IMR-90 (cell line): ENCODE measurements around the gene C5orf24. TPM values are rescaled to one million over a fixed set of nuclear protein-coding genes. Genes with fewer than 3 reads are reported as not detected.

Experiments used
- ATAC-seq: fragments of 200-7000 bp; cut with Tn5 transposase; 2 replicates; pipeline ENCODE4 v1.9.1; 2020; ENCODE audit warnings: low read depth, mild to moderate bottlenecking, moderate library complexity
- BruUV-seq: library from RNA; stranded (reverse); fragments of 400-500 nt; replicated peaks from 2 replicates; lab custom pipeline; 2021; lab: Mats Ljungman, UMichigan
- CTCF ChIA-PET: fragments of 300-600 bp; formaldehyde crosslinking; extraction: SDS; loops from one replicate; lab custom pipeline; 2021; ENCODE audit warnings: antibody characterized with exemption; lab: Yijun Ruan, JAX
- POLR2A ChIA-PET: fragments of 300-600 bp; sonication (Branson Sonifier 250); formaldehyde crosslinking; loops from one replicate; lab custom pipeline; 2022; ENCODE audit warnings: antibody characterized with exemption; ENCODE audit not compliant: unreplicated experiment; lab: Charles Lee
- DNase-seq: peaks from one replicate; pipeline ENCODE4 v3.0.0; 2013
- H2AFZ ChIP-seq: replicated peaks from 2 replicates; pipeline ENCODE3; 2013; ENCODE audit warnings: low read length, mild to moderate bottlenecking; ENCODE audit not compliant: poor library complexity
- H2AK5ac ChIP-seq: 2 replicates; pipeline ENCODE4 v1.6.1; 2013; ENCODE audit warnings: low read depth, low read length, inconsistent platforms
- H2AK9ac ChIP-seq: replicated peaks from 2 replicates; pipeline ENCODE3; 2013; ENCODE audit warnings: mild to moderate bottlenecking, low read depth, low read length, moderate library complexity; ENCODE audit not compliant: poor library complexity
- H2BK120ac ChIP-seq: 2 replicates; pipeline ENCODE4 v1.6.1; 2013; ENCODE audit warnings: low read depth, low read length, inconsistent platforms
- H2BK15ac ChIP-seq: 3 replicates; pipeline ENCODE4 v1.6.1; 2013; ENCODE audit warnings: low read depth, low read length, inconsistent platforms
- H2BK20ac ChIP-seq: 2 replicates; pipeline ENCODE4 v1.6.1; 2013; ENCODE audit warnings: low read depth, mild to moderate bottlenecking, inconsistent platforms, low read length, moderate library complexity
- H2BK5ac ChIP-seq: 2 replicates; pipeline ENCODE4 v1.6.1; 2013; ENCODE audit warnings: mild to moderate bottlenecking, low read depth, low read length, inconsistent platforms; ENCODE audit not compliant: poor library complexity, severe bottlenecking
- H3K14ac ChIP-seq: replicated peaks from 2 replicates; pipeline ENCODE4 v1.6.1; 2013; ENCODE audit warnings: low read depth, low read length, inconsistent platforms
- H3K18ac ChIP-seq: 2 replicates; pipeline ENCODE4 v1.6.1; 2013; ENCODE audit warnings: low read depth, low read length, control low read depth
- H3K23ac ChIP-seq: 2 replicates; pipeline ENCODE4 v1.6.1; 2013; ENCODE audit warnings: low read depth, low read length, inconsistent platforms
- H3K27ac ChIP-seq: 2 replicates; pipeline ENCODE4 v1.5.1; 2013; ENCODE audit warnings: mild to moderate bottlenecking, control low read depth, low read length; ENCODE audit not compliant: insufficient read depth
- H3K27me3 ChIP-seq: 2 replicates; pipeline ENCODE4 v1.6.1; 2013; ENCODE audit warnings: low read length; ENCODE audit not compliant: control insufficient read depth, insufficient read depth
- H3K36me3 ChIP-seq: 2 replicates; pipeline ENCODE4 v1.6.1; 2013; ENCODE audit warnings: low read length, mixed read lengths; ENCODE audit not compliant: control insufficient read depth, insufficient read depth
- H3K4ac ChIP-seq: 2 replicates; pipeline ENCODE4 v1.6.1; 2013; ENCODE audit warnings: low read depth, low read length, inconsistent platforms
- H3K4me1 ChIP-seq: 2 replicates; pipeline ENCODE4 v1.6.1; 2013; ENCODE audit warnings: low read length, mixed read lengths; ENCODE audit not compliant: control insufficient read depth, insufficient read depth
- H3K4me2 ChIP-seq: 2 replicates; pipeline ENCODE4 v1.6.1; 2013; ENCODE audit warnings: low read depth, mild to moderate bottlenecking, control low read depth, low read length, moderate library complexity
- H3K4me3 ChIP-seq: 2 replicates; pipeline ENCODE4 v1.5.1; 2013; ENCODE audit warnings: low read depth, mild to moderate bottlenecking, control low read depth, low read length, moderate library complexity; ENCODE audit not compliant: insufficient read depth
- H3K56ac ChIP-seq: 2 replicates; pipeline ENCODE4 v1.6.1; 2013; ENCODE audit warnings: low read length, inconsistent platforms; ENCODE audit not compliant: insufficient read depth; ENCODE audit errors: extremely low read depth
- H3K79me1 ChIP-seq, 2 experiments: 2 replicates each; pipeline ENCODE4 v1.6.1; 2013; ENCODE audit warnings: low read length in 2 of 2, inconsistent platforms in 1 of 2, low read depth in 1 of 2
- H3K9ac ChIP-seq: 2 replicates; pipeline ENCODE4 v1.6.1; 2013; ENCODE audit warnings: low read depth, low read length, control low read depth
- H3K9me1 ChIP-seq: 2 replicates; pipeline ENCODE4 v1.6.1; 2013; ENCODE audit warnings: low read length, inconsistent platforms; ENCODE audit not compliant: insufficient read depth
- H3K9me3 ChIP-seq: 2 replicates; pipeline ENCODE4 v1.6.1; 2013; ENCODE audit warnings: low read length; ENCODE audit not compliant: control insufficient read depth, insufficient read depth
- H4K20me1 ChIP-seq: 2 replicates; pipeline ENCODE4 v1.6.1; 2013; ENCODE audit warnings: low read length, inconsistent platforms; ENCODE audit not compliant: insufficient read depth
- H4K5ac ChIP-seq: 2 replicates; pipeline ENCODE4 v1.6.1; 2013; ENCODE audit warnings: mild to moderate bottlenecking, low read depth, low read length, control low read depth
- H4K8ac ChIP-seq, 2 experiments: 2 replicates each; pipeline ENCODE4 v1.6.1; 2013; ENCODE audit warnings: low read depth in 2 of 2, low read length in 2 of 2, control low read depth in 1 of 2, inconsistent platforms in 1 of 2
- H4K91ac ChIP-seq: 2 replicates; pipeline ENCODE4 v1.6.1; 2013; ENCODE audit warnings: low read depth, low read length, inconsistent platforms; ENCODE audit not compliant: insufficient read depth
- CHD1 ChIP-seq: IDR thresholded peaks from 2 replicates; pipeline ENCODE4 v1.6.1; 2012; ENCODE audit warnings: low read depth, low read length, improper control_type of control experiment
- ELK1 ChIP-seq: fragments of 150-350 bp; IDR thresholded peaks from 2 replicates; pipeline ENCODE4 v1.6.1; 2016; ENCODE audit warnings: low read depth, mild to moderate bottlenecking, low read length, moderate library complexity, borderline replicate concordance
- FOS ChIP-seq: fragments of 150-350 bp; IDR thresholded peaks from 2 replicates; pipeline ENCODE4 v1.6.1; 2016; ENCODE audit warnings: low read depth, low read length
- MAZ ChIP-seq: IDR thresholded peaks from 2 replicates; pipeline ENCODE4 v1.6.1; 2012; ENCODE audit warnings: low read depth, mild to moderate bottlenecking, low read length, improper control_type of control experiment, moderate library complexity, borderline replicate concordance
- MXI1 ChIP-seq: IDR thresholded peaks from 2 replicates; pipeline ENCODE4 v1.6.1; 2012; ENCODE audit warnings: low read depth, mild to moderate bottlenecking, low read length, moderate library complexity, borderline replicate concordance
- NFE2L2 ChIP-seq: fragments of 150-350 bp; IDR thresholded peaks from 2 replicates; pipeline ENCODE4 v1.6.1; 2016; ENCODE audit warnings: low read depth, mild to moderate bottlenecking, low read length
- POLR2A ChIP-seq: IDR thresholded peaks from 2 replicates; pipeline ENCODE4 v1.6.1; 2012; ENCODE audit warnings: mild to moderate bottlenecking, low read depth, low read length
- RAD21 ChIP-seq: IDR thresholded peaks from 2 replicates; pipeline ENCODE4 v1.6.1; 2012; ENCODE audit warnings: low read length, improper control_type of control experiment
- RFX5 ChIP-seq: IDR thresholded peaks from 2 replicates; pipeline ENCODE4 v1.8.0; 2012; ENCODE audit warnings: low read depth, mild to moderate bottlenecking, low read length, moderate library complexity
- WGBS, 2 experiments: methylation state at CpG; one replicate each; pipeline versions ENCODE4 v1.1.5 to v1.1.7; 2013; ENCODE audit warnings: missing lambda C conversion rate in 2 of 2; ENCODE audit not compliant: insufficient read length in 1 of 2; ENCODE audit errors: extremely low coverage in 2 of 2; 5-methylcytosine and 5-hydroxymethylcytosine counted together
- dilution Hi-C: fragments of 300-500 bp; cut with HindIII; formaldehyde crosslinking; loops from one replicate; pipeline ENCODE4 v1.14.3; 2018; ENCODE audit warnings: low sequenced_read_pairs; ENCODE audit not compliant: unreplicated experiment
- in situ Hi-C: fragments of 300-500 bp; cut with MboI; formaldehyde crosslinking; loops from 3 replicates; pipeline ENCODE4 v1.14.3; 2019; ENCODE audit warnings: low sequenced_read_pairs, inconsistent platforms, mixed read lengths
- intact Hi-C: fragments of 100-400 bp; cut with micrococcal nuclease; formaldehyde crosslinking; loops from 2 replicates; pipeline ENCODE4 v1.10.0; 2022
- polyA plus RNA-seq, 3 experiments: library from polyadenylated mRNA; depleted of rRNA; stranded (reverse); fragments of >200 nt; gene quantifications; 2 replicates each; pipeline ENCODE4 v1.2.3, GENCODE V29; 2012; ENCODE audit warnings: low replicate concordance in 1 of 3
- total RNA-seq: library from RNA; depleted of rRNA; stranded (reverse); fragments of >200 nt; gene quantifications from 2 replicates; pipeline ENCODE4 v1.2.3, GENCODE V29; 2012
- TF ChIP-seq, protein P1 (sequence below): conservative IDR thresholded peaks from 2 replicates; pipeline ENCODE4 v1.5.1; 2012; ENCODE audit warnings: mild to moderate bottlenecking, low read depth, low read length, improper control_type of control experiment

The C5orf24 gene
- total and polyA plus RNA-seq, 2 of the 4 experiments (the other 2 are of a cell fraction) = 29.8 to 44.9 TPM

GRCh38 chr5:134813407-134813806 is 32.4 kb upstream of the C5orf24 start:
- Histone ChIP-seq H3K27me3 (no peaks in the 10 kb centered on the region), H2AK5ac (no peak overlapping the region), H4K8ac (no peak overlapping the region), H4K5ac (no peak overlapping the region), H3K4ac (no peak overlapping the region), H3K14ac (no peak overlapping the region), H3K4me2 (no peak overlapping the region), H4K20me1 (no peaks in the 10 kb centered on the region), H3K4me1 (no peaks in the 10 kb centered on the region), H3K9me1 (no peaks in the 10 kb centered on the region), H3K9me3 (no peaks in the 10 kb centered on the region), H3K9ac (no peak overlapping the region), H3K4me3 (no peak overlapping the region), H2BK20ac (no peak overlapping the region), H2BK5ac (no peak overlapping the region), H3K23ac (no peak overlapping the region), H2BK120ac (no peak overlapping the region), H4K91ac (no peak overlapping the region), H3K56ac (no peak overlapping the region), H3K36me3 (peaks cover 35% of the 10 kb centered on the region), H3K18ac (no peak overlapping the region), H3K79me1 (peaks cover 0 to 6% of the 10 kb centered on the region in 2 experiments; a peak in 2 of 4 replicates), H2BK15ac (no peak overlapping the region), H2AK9ac (no peak overlapping the region), H3K27ac (no peak overlapping the region), H2AFZ (no peak overlapping the region)
- in situ Hi-C loops (no loop called here), intact Hi-C loops (no loop called here), dilution Hi-C loops (no loop called here)
- CTCF ChIA-PET = no interaction called here
- no peak for DNase-seq
- no TSS peak for BruUV-seq
- WGBS, 2 experiments = no CpG with 5 or more reads among the region's 2 CpGs
- ATAC-seq = no peak
- TF ChIP-seq RAD21 (no peak), NFE2L2 (no peak), CHD1 (no peak), FOS (no peak), RFX5 (no peak), MXI1 (no peak), ELK1 (no peak), POLR2A (no peak), MAZ (no peak)
- TF ChIP-seq, protein P1, sequence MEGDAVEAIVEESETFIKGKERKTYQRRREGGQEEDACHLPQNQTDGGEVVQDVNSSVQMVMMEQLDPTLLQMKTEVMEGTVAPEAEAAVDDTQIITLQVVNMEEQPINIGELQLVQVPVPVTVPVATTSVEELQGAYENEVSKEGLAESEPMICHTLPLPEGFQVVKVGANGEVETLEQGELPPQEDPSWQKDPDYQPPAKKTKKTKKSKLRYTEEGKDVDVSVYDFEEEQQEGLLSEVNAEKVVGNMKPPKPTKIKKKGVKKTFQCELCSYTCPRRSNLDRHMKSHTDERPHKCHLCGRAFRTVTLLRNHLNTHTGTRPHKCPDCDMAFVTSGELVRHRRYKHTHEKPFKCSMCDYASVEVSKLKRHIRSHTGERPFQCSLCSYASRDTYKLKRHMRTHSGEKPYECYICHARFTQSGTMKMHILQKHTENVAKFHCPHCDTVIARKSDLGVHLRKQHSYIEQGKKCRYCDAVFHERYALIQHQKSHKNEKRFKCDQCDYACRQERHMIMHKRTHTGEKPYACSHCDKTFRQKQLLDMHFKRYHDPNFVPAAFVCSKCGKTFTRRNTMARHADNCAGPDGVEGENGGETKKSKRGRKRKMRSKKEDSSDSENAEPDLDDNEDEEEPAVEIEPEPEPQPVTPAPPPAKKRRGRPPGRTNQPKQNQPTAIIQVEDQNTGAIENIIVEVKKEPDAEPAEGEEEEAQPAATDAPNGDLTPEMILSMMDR = no peak
- POLR2A ChIA-PET = interaction anchor here (0.6 kb wide), 1 partner anchor 24 kb away, joined by 7 read pairs; no protein-coding TSS in a partner anchor
